ENCODE measurements around the gene REST.

Gene REST

GRCh38 chr4:56979421-56980072 lies 71.8 kb downstream of the REST start:
- no peak for DNase-seq

DNA sequence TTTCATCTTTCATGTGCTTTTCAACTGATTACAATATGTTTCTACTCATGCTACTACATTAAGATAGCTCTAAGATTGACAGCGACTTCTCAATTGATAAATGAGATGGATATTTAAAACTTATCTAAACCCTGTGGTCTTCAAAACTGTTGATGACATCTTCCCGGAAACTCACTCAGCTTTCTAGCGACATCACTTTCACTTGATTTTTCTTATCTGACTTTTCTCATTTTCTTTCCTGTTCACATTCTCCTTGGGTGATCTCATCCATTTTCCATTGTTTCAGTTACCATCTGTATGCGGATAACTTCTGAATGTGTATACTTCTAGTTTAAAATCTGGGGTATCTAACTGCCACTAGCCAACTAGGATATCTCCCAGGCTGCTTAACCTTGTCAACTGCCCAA lies 74.1 kb downstream of the REST start:
- DNase-seq = no peak

- DNase-seq = no peak
These were observed 78.5 kb downstream of the REST start for GRCh38 chr4:56986192-56986591.

DNA sequence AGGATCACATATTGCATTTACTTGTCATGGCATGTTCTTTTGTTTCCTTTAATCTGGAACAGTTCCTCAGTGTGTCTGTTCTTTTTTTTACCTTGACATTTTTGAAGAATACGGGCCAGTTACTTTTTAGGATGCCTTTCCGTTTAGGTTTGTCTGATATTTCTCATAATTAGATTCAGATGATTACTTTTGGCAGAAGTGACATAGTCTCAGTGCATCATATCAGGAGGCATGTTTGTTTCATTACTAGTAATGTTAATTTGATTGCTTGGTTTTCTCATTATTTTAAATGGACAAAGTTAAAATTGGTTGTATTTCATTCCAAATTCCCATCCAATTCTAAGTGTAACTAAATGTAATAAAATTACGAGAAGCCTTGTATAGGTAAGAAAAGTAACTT lies 79.3 kb downstream of the REST start:
- no peak for DNase-seq

DNA sequence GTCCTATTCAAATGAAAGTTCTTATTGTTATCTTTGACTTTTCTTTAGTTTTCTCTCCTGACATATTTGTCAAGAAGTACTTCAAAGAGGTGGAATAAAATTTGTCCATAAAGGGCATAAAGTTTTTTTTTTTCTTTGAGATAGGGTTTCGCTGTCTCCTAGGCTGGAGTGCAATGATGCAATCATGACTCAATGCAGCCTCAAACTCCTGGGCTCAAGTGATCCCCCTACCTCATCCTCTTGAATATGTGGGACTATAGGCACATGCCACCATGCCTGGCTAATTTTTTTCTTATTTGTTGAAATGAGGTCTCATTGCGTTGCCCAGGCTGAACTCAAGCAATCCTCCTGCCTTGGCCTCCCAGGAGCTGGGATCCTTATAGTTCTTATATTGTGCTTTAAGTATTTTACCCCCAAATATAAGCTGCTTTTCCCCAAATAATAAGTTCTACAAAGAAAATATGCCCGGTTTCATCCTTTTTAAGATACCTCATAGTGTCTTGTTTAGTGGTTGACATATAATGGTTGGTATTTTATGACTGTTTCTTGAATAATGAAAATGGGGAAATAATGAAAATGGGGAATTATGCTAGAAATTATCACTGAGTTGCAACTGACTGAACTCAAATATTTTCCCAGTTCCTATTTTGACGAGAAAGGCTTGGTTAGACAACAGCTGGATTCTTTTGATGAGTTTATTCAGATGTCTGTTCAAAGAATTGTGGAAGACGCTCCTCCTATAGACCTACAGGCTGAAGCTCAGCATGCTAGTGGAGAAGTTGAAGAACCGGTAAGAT lies 82.6 kb downstream of the REST start:
- no peak for DNase-seq

- no peak for DNase-seq
These were observed 87.8 kb downstream of the REST start for GRCh38 chr4:56995525-56995924.

DNA sequence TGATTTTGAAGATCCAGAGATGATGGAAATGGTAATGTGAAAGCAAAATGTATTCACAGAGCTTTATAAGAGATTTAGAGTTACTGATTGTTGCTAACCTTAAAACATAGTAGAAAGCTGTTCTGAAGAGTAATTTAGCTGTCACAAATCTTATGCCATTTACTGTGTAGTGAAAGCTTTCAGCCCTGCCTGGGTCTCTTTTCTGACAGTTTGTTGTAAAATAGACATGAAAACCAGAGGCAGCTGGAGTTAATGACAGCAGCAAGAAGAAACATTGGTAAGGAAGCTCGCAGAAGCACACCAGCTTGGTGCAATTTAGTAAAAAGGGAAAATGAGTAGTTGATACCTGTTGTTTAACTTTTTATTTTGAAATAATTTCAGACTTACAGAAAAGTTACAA lies 92.1 kb downstream of the REST start:
- DNase-seq = no peak

DNA sequence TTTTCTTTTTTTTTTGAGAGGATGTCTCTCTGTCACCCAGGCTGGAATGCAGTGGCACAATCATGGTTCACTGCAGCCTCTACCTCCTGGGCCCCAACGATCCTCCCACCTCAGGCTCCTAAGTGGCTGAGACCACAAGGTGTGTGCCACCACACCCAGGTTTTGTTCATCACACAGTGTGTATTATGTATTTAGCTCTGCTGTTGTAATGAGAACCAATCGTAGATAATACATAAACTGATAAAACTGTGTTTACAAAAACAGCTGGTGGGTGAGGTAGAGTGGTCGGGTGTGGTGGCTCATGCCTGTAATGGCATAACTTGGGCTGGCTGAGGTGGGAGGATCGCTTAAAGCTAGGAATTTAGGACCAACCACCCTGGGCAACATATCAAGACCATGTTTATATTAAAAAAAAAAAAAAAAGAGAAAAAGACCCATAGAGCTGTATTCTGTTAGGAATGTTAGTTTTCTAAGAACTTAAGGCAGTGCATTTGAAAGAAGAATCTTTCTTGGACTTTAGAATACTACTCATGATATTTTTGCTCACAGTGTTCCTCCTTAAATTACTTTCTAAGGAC lies 105.9 kb downstream of the REST start:
- DNase-seq = no peak
